Adrenal gland (tissue), 12 donors: ENCODE data around the gene G2E3. TPM values are rescaled to one million over a fixed set of nuclear protein-coding genes. Genes with fewer than 3 reads are reported as not detected.

Experiments used
- DNase-seq, 7 donors: peaks; one replicate each; pipeline ENCODE4 v3.0.0-alpha.2; 2019 to 2020
- H3K27ac ChIP-seq, 5 donors: fragments of 200-600 bp; sonication (generic) in 4 of 5; 1 replicate in 3 of 5; 2 replicates in 2 of 5; pipeline versions ENCODE4 v1.5.1 to v1.8.0; 2016 to 2020; ENCODE audit warnings: mild to moderate bottlenecking in 1 of 5
- H3K27me3 ChIP-seq: fragments of 200-600 bp; 2 replicates; pipeline ENCODE4 v1.8.0; 2021
- H3K36me3 ChIP-seq, 2 donors: fragments of 200-600 bp; replicated peaks in 1 of 2; 1 replicate in 1 of 2; 2 replicates in 1 of 2; pipeline versions ENCODE4 v1.5.1 to v1.8.0; 2018 to 2022
- H3K4me1 ChIP-seq, 2 donors: fragments of 200-600 bp; replicated peaks in 1 of 2; 1 replicate in 1 of 2; 2 replicates in 1 of 2; pipeline versions ENCODE4 v1.5.1 to v1.8.0; 2018 to 2021
- H3K4me3 ChIP-seq, 4 donors: fragments of 200-600 bp; sonication (generic) in 3 of 4; one replicate each; pipeline ENCODE4 v1.5.1; 2016 to 2018
- H3K9me3 ChIP-seq, 3 donors: fragments of 200-600 bp; sonication (generic) in 1 of 3; replicated peaks in 1 of 3; 1 replicate in 2 of 3; 2 replicates in 1 of 3; pipeline versions ENCODE4 v1.5.1 to v1.8.0; 2016 to 2021
- CTCF ChIP-seq, 6 experiments: fragments of 450-650 bp in 4 of 6; fragments of 200-600 bp in 2 of 6; sonication (generic) in 1 of 6; IDR thresholded peaks; 1 replicate in 5 of 6; 2 replicates in 1 of 6; pipeline versions ENCODE4 v1.5.1 to v1.8.0; 2016 to 2021; ENCODE audit warnings: antibody characterized with exemption in 6 of 6, mild to moderate bottlenecking in 2 of 6, moderate library complexity in 1 of 6
- POLR2A ChIP-seq, 2 donors: fragments of 450-650 bp; IDR thresholded peaks; one replicate each; pipeline ENCODE4 v1.6.1; 2017; ENCODE audit warnings: antibody characterized with exemption in 2 of 2, mild to moderate bottlenecking in 2 of 2, moderate library complexity in 1 of 2
- WGBS, 4 donors: extraction: QIAGEN DNeasy Blood & Tissue Kit in 2 of 4; methylation state at CpG; one replicate each; pipeline versions ENCODE4 v1.1.5 to v1.1.7; 2013 to 2017; 5-methylcytosine and 5-hydroxymethylcytosine counted together
- intact Hi-C, 2 donors: fragments of 100-400 bp; cut with DNase I; formaldehyde crosslinking; loops; one replicate each; pipeline versions ENCODE4 v1.14.1 to v1.15.0; 2022 to 2023
- polyA plus RNA-seq, 3 donors: library from polyadenylated mRNA; stranded (reverse); fragments of 200-250 nt in 2 of 3; fragments of 350-450 nt in 1 of 3; fragmentation: Illumina TruSeq in 1 of 3; extraction: RNeasy Lipid Tissue Mini Kit (QIAGEN cat#74804) in 1 of 3; gene quantifications; one replicate each; pipeline ENCODE4 v1.2.3, GENCODE V29; 2013 to 2014
- total RNA-seq, 9 donors: library from RNA; depleted of rRNA in 4 of 9; stranded (reverse); fragments of >200 nt in 4 of 9; fragments of 120-200 nt in 1 of 9; fragmentation: NEBNext Ultra II Directional in 1 of 9; extraction: Animal tissue kit (Norgen Biotek cat#: 25700) in 1 of 9; gene quantifications; one replicate each; pipeline versions ENCODE4 v1.1.0 to v1.2.4, GENCODE V29; 2013 to 2023
- donor health status: healthy with polysubstance abuse.
- donor health status: Bipolar disorder and iron deficiency.
- donor health status: DM: yes; HTN: yes; CAD: no.
- donor health status: DM: no; HTN: no; CAD: no.
- donor health status: DM: no; HTN: no; CAD: no.
- donor health status: DM: yes; HTN: yes; CAD: no.

The G2E3 gene
- total and polyA plus RNA-seq, 12 donors, result 2.4 to 18.4 (median 9.7) TPM

DNA sequence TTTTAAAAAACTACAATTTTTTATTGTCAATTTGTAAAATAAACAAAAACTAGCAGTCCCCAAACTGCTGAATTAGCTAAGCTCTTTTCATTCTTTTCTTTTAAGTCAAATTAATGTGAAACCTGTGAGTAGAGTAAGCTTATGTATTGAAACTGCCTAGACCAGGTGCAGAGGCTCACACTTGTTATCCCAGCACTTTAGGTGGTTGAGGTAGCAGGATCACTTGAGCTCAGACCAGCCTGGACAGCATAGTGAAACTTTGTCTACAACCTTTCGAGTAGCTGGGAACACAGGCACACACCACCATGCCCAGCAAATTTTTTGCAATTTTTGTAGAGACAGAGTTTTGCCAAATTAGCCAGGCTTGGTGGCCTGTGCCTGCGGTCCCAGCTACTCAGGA is 89.5 kb downstream of the G2E3 start:
- H3K27me3 ChIP-seq, result no peaks in the 10 kb centered on the region
- H3K9me3 ChIP-seq, result peaks cover 0 to 4% (median 0%) of the 10 kb centered on the region in 3 donors
- 80 to 98% (median 95%) methylated on average over 1 to 2 of the region's 2 CpGs for WGBS, 4 donors
- DNase-seq, result no peak
- H3K36me3 ChIP-seq, result peaks cover 0 to 48% of the 10 kb centered on the region in 2 donors
- intact Hi-C loops, result no loop called here
- H3K4me3 ChIP-seq, result no peak overlapping the region
- TF ChIP-seq POLR2A (IDR thresholded peaks at IDR 0.05), result no peak
- TF ChIP-seq CTCF (IDR thresholded peaks at IDR 0.05), result no peak
- no peaks in the 10 kb centered on the region for H3K4me1 ChIP-seq
- no peak overlapping the region for H3K27ac ChIP-seq

GRCh38 chr14:30651937-30652336 is 93.0 kb downstream of the G2E3 start:
- peaks cover 0 to 61% of the 10 kb centered on the region in 2 donors for H3K36me3 ChIP-seq
- no peaks in the 10 kb centered on the region for H3K27me3 ChIP-seq
- no peak overlapping the region for H3K27ac ChIP-seq
- H3K4me3 ChIP-seq, result no peak overlapping the region
- 89 to 92% (median 92%) methylated on average over 6 of the region's 6 CpGs for WGBS, 4 donors
- no peak for DNase-seq
- intact Hi-C loops, result loop anchor here in 1 of 2 donors (10.0 kb wide), 1 partner anchor 243 kb away; no protein-coding TSS in a partner anchor
- H3K4me1 ChIP-seq, result no peaks in the 10 kb centered on the region
- TF ChIP-seq POLR2A (IDR thresholded peaks at IDR 0.05) (no peak), CTCF (IDR thresholded peaks at IDR 0.05) (no peak)
- no peaks in the 10 kb centered on the region for H3K9me3 ChIP-seq

DNA sequence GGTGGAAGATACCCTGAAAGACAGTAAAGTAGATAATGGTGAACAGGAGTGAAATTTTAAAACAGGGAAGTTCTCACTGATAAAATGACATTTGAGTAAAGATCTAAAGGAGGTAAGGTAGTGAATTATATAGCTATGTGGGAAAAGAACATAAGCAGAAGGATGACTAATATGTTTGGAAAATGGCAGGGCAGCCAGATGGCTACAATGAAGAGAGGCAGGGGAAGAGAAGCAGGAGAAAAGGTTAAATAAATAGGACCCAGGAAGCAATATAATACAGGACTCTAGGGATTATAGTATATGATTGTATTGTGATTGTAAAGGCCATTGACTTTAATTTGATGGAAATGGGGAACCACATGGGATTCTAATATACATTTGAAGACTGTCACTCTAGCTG is 96.2 kb downstream of the G2E3 start:
- TF ChIP-seq CTCF (IDR thresholded peaks at IDR 0.05) (no peak), POLR2A (IDR thresholded peaks at IDR 0.05) (no peak)
- Histone ChIP-seq H3K27me3 (no peaks in the 10 kb centered on the region), H3K9me3 (no peaks in the 10 kb centered on the region), H3K27ac (no peak overlapping the region), H3K4me1 (no peaks in the 10 kb centered on the region), H3K4me3 (no peak overlapping the region), H3K36me3 (peaks cover 0 to 51% of the 10 kb centered on the region in 2 donors)
- no peak for DNase-seq
- intact Hi-C loops, result loop anchor here in 1 of 2 donors (10.0 kb wide), 1 partner anchor 240 kb away; no protein-coding TSS in a partner anchor

DNA sequence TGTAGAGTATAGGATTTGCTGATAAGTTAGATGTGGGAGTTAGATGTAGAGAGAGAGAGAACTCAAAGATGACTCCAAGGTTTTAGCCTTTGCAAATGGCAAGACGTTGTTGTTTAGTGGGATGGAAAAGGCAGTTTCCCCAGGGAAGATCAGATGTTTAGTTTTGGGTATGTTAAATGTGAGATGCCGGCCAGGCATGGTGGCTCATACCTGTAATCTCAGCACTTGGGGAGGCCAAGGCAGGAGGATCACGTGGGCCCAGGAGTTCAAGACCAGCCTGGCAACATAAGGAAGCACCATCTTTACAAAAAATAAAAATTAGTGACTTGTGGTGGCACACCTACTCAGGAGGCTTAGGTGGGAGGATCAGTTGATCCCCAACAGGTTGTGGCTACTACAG is 96.7 kb downstream of the G2E3 start:
- Histone ChIP-seq H3K4me3 (no peak overlapping the region), H3K4me1 (no peaks in the 10 kb centered on the region), H3K36me3 (peaks cover 0 to 49% of the 10 kb centered on the region in 2 donors), H3K9me3 (no peaks in the 10 kb centered on the region), H3K27ac (no peak overlapping the region), H3K27me3 (no peaks in the 10 kb centered on the region)
- WGBS, 4 donors, result 89 to 97% (median 95%) methylated on average over 3 of the region's 3 CpGs
- intact Hi-C loops, result loop anchor here in 1 of 2 donors (10.0 kb wide), 1 partner anchor 239 kb away; no protein-coding TSS in a partner anchor
- TF ChIP-seq CTCF (IDR thresholded peaks at IDR 0.05) (no peak), POLR2A (IDR thresholded peaks at IDR 0.05) (no peak)
- DNase-seq, result no peak
